ACC112 (cell line): ENCODE measurements around the gene MGRN1.

ENCODE experiments used
- H2AFZ ChIP-seq: fragments of 200-600 bp; sonication (generic); one replicate; pipeline ENCODE4 v1.6.0; 2017; ENCODE audit warnings: antibody characterized with exemption, low read length; ENCODE audit not compliant: unreplicated experiment
- H3K27ac ChIP-seq: fragments of 200-600 bp; sonication (generic); 2 replicates; pipeline ENCODE4 v1.5.1; 2014; ENCODE audit warnings: low read depth, mild to moderate bottlenecking, antibody characterized with exemption, low read length, moderate library complexity
- H3K27me3 ChIP-seq: fragments of 200-600 bp; sonication (generic); 2 replicates; pipeline ENCODE4 v1.6.1; 2014; ENCODE audit warnings: mild to moderate bottlenecking, antibody characterized with exemption, low read length, moderate library complexity, mixed read lengths; ENCODE audit not compliant: insufficient read depth
- H3K36me3 ChIP-seq: fragments of 200-600 bp; sonication (generic); 2 replicates; pipeline ENCODE4 v1.6.1; 2016; ENCODE audit warnings: mild to moderate bottlenecking, antibody characterized with exemption, low read length, moderate library complexity, mixed read lengths; ENCODE audit not compliant: insufficient read depth
- H3K4me1 ChIP-seq: fragments of 200-600 bp; sonication (generic); one replicate; pipeline ENCODE4 v1.6.1; 2016; ENCODE audit warnings: low read length, mixed read lengths; ENCODE audit not compliant: insufficient read depth, unreplicated experiment, control insufficient read depth
- H3K4me3 ChIP-seq: fragments of 200-600 bp; sonication (generic); 2 replicates; pipeline ENCODE4 v1.5.1; 2014; ENCODE audit warnings: mild to moderate bottlenecking, low read depth, low read length
- H3K79me2 ChIP-seq: fragments of 200-600 bp; sonication (generic); one replicate; pipeline ENCODE4 v1.6.0; 2016; ENCODE audit warnings: low read length; ENCODE audit not compliant: control insufficient read depth, unreplicated experiment, insufficient read depth

The MGRN1 gene

DNA sequence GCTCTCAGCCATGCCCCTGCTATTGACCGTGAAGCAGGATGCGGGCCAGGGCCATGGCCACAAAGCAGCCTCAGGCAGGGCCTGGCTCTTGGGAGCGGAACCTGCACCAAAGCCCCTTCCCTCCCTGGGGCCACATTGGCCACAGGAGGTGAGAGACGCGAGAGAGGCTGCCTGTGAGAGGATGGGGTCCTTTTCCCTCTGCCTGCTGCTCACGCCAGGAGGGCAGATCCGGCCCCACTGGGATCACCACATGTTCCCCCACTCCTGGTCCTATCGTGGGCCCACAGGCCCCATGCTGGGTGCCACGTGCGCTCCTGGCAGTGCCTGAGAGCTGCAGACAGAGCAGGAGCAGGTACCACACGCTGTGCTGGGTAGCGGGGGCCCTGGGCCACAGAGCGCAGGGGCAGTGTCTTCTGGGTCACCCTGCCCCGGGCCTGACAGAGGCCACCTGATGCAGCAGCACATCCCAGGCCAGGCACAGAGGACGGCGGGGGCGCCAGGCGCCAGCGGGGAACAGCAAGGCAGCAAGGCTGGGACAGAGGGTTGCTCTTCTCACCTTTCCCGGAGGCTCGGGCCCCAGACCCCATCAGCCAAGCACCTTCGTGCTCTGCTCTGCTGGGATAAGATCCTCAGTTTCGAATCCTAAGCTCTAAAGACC is 59.6 kb downstream of the MGRN1 start:
- no peak overlapping the region for H3K27ac ChIP-seq
- no peaks in the 10 kb centered on the region for H3K79me2 ChIP-seq
- peaks cover 7% of the 10 kb centered on the region; the same call in 1 of the 2 replicates for H3K36me3 ChIP-seq
- H2AFZ ChIP-seq: no peak overlapping the region
- H3K4me3 ChIP-seq: no peak overlapping the region
- H3K27me3 ChIP-seq: no peaks in the 10 kb centered on the region
- H3K4me1 ChIP-seq: no peaks in the 10 kb centered on the region

DNA sequence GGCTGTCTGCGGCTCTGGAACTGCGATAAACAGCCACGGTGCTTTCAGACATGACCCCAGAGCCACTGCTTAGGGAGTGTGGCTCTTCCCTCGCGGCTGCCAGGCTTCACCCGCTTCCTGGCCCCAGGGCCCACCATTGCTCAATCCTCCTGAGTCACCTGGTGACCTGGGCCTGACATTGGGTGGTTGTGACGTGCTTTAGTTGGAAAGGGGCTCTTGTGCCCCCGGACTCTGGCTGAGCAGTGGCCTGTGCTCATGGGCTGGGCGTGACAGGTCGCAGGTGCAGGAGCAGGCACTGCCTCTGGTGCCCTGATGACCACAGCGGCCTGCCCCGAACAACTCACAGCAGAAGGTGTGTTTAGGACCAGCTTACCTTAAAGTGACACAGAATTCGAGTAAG is 60.1 kb downstream of the MGRN1 start:
- Histone ChIP-seq H3K36me3 (peaks cover 7% of the 10 kb centered on the region; the same call in 1 of the 2 replicates), H3K4me3 (no peak overlapping the region), H3K4me1 (no peaks in the 10 kb centered on the region), H3K27me3 (no peaks in the 10 kb centered on the region), H3K79me2 (no peaks in the 10 kb centered on the region), H2AFZ (no peak overlapping the region), H3K27ac (no peak overlapping the region)

DNA sequence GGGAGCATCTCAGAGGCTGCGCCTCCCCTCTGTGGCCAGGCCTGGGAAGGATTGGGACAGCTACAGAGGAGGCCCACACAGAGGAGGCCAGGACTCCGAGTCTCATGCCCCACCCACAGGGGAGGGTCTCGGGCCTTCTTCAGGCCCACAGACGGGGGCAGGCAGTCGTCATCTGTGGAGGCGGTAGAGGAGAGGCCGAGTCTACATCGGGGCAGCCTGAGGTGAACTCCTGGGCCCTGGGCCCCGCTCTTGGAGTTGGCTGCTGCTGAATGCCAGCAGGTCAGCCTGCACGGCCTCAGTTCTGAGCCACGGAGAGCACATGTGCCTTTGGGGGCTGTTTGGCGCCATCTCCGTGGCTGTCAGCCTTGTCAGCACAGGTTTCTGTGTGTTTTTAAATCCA is 60.7 kb downstream of the MGRN1 start:
- H3K36me3 ChIP-seq: peaks cover 7% of the 10 kb centered on the region; the same call in 1 of the 2 replicates

DNA sequence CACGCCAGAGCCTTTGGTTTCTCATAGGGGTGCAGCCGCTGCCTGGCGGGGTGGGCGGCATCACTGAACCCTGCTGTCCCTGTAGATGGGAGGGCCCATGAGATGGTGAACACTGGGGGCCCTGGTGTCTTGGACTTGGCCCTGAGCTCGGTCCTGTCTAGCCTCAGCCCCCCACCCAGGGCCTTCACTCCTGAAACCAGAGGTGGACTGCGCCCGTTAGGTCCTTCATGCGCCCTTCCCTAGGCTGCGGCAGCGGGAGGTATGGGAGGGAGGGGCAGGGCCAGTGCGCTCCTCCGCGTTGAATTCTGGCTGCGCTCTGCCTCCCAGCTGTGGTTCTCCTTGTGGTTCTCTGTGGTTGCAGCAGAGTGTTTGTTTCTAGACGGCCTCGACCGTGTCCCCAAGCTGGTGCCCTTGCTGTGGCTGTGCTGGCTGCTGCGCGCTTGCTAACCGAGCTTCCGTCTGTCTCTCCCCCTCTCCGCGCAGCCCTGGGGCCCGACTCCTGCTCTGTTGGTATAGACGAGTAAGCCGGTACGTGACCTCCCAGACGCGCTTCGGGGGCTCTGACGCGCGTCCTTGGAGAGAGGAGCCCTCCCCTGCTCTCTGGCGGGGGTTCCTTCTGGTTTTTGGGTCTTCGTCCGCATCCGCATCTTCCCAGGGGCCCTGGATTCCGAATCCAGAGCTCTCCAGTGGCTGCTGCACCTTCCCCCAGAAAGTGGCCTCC is 61.3 kb downstream of the MGRN1 start:
- H3K36me3 ChIP-seq: peaks cover 7% of the 10 kb centered on the region; the same call in 1 of the 2 replicates
- no peaks in the 10 kb centered on the region for H3K27me3 ChIP-seq
- no peaks in the 10 kb centered on the region for H3K4me1 ChIP-seq
- no peak overlapping the region for H3K27ac ChIP-seq
- no peak overlapping the region for H2AFZ ChIP-seq
- no peak overlapping the region for H3K4me3 ChIP-seq
- H3K79me2 ChIP-seq: no peaks in the 10 kb centered on the region

More for the DNA sequence above, 60.7 kb downstream of the MGRN1 start:
- no peak overlapping the region for H3K27ac ChIP-seq
- no peaks in the 10 kb centered on the region for H3K4me1 ChIP-seq
- no peaks in the 10 kb centered on the region for H3K79me2 ChIP-seq
- H3K4me3 ChIP-seq: no peak overlapping the region
- no peaks in the 10 kb centered on the region for H3K27me3 ChIP-seq
- no peak overlapping the region for H2AFZ ChIP-seq

DNA sequence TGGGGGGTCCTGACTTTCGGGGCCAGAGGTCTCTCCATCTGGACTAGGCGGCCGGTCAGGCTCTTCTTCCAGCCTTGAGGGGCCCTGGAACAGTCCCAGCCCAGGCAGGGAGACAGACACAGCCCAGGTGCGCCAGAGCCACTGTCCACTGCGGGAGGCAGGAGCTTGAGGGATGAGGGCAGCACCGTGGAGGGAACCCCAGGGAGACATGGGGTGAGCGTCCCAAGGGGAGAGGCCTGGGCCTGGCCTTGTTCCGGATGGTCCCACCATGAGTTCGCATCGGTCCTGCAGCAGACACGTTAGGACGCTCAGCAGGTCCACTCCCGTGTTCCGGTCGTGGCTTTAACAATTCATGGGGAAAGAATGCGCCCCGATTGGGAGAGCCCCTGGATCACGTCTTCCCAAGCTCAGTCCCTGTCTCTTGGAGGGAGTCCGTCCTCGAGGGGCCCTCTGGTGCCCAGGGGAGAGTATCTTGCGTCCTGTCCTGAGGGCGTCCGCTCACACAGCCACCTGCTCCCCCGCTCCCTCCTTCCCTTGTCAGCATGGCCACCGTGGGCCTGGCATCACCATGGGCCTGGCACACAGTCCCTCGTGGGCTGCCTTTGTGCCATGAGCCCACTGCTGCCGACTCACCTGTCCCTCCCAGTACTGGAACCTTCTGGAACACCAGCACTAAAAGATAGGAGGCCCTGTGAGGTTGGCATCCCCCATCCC is 62.0 kb downstream of the MGRN1 start:
- H2AFZ ChIP-seq: no peak overlapping the region
- H3K4me3 ChIP-seq: no peak overlapping the region
- no peak overlapping the region for H3K27ac ChIP-seq
- H3K27me3 ChIP-seq: no peaks in the 10 kb centered on the region
- no peaks in the 10 kb centered on the region for H3K4me1 ChIP-seq
- H3K36me3 ChIP-seq: peaks cover 7% of the 10 kb centered on the region; the same call in 1 of the 2 replicates
- no peaks in the 10 kb centered on the region for H3K79me2 ChIP-seq

DNA sequence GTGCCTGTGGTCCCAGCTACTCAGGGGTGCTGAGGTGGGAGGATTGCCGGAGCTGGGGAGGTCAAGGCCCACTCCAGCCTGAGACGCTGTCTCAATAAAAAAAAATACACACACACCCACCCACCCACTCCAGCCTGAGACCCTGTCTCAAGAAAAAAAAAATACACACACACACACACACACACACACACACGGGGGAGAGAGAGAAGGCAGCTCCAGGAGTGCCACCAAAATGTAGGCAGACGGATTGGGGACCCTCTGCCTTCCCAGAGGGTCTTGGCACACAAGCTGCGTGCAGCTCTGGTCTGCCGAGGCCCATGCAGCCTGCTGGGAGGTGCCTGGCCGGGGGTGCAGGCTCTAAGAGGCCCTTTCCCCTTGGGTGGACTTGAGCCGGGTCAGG is 62.8 kb downstream of the MGRN1 start:
- no peaks in the 10 kb centered on the region for H3K27me3 ChIP-seq
- no peaks in the 10 kb centered on the region for H3K79me2 ChIP-seq
- no peak overlapping the region for H2AFZ ChIP-seq
- no peak overlapping the region for H3K4me3 ChIP-seq
- H3K27ac ChIP-seq: no peak overlapping the region
- H3K36me3 ChIP-seq: peaks cover 7% of the 10 kb centered on the region; the same call in 1 of the 2 replicates
- no peaks in the 10 kb centered on the region for H3K4me1 ChIP-seq

DNA sequence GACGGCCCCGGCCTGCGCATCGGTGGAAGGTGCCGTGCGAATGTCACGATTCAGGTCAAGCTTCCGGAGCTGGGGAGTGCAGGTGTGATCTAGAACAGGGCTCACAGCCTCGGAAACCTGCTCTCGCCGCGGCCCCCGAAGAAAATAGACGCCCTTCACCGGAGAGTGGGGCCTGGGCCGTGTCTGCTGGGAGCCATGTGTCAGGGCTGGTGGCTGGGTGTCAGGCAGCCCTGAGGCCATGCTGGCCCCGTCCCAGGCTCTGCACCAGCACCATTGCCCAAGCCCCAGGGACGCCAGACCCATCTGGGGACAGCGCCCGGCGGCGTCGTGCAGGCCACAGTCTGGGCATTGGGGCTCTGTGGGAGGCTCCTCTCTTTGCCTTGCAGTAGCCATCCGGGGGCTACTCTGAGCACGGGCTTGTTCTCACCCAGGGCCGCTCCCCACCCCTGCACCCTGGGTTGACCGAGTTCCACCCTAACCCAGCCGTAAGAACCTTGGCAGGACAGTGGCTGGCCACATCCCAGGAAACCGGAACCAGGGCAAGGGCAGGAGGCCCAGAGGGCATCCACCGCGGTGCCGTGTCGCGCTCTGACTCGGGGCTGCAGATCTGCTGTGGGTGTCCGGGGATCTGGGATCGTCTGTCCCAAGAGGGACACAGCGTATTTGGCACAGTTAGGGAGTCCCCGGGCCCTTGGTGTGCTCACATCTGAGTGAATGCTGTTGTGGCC is 63.5 kb downstream of the MGRN1 start:
- no peaks in the 10 kb centered on the region for H3K79me2 ChIP-seq
- no peak overlapping the region for H3K27ac ChIP-seq
- no peaks in the 10 kb centered on the region for H3K27me3 ChIP-seq
- no peak overlapping the region for H2AFZ ChIP-seq
- H3K4me3 ChIP-seq: no peak overlapping the region
- H3K36me3 ChIP-seq: peaks cover 7% of the 10 kb centered on the region; the same call in 1 of the 2 replicates
- peaks cover 3% of the 10 kb centered on the region for H3K4me1 ChIP-seq

DNA sequence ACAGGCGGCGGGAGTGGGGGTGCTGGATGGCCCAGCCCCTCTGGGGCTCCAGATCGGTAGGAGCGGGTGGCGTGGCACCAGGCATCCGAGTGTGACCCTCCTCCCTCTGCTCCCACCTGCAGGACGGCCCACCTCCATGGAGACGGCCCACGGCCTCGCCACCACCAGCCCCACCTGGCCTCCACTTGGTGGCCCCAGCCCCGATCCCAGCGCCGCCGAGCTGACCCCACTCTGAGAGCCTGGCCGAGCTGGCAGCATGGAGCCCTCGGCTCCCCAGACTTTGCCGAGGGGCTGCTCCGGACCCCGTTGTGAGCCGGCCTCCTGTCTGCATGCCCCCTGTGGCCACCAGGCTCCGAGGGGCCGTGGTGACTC is 64.0 kb downstream of the MGRN1 start:
- H3K4me1 ChIP-seq: peaks cover 3% of the 10 kb centered on the region
- H2AFZ ChIP-seq: no peak overlapping the region
- no peaks in the 10 kb centered on the region for H3K27me3 ChIP-seq
- no peak overlapping the region for H3K27ac ChIP-seq
- no peak overlapping the region for H3K4me3 ChIP-seq
- no peaks in the 10 kb centered on the region for H3K79me2 ChIP-seq
- peaks cover 7% of the 10 kb centered on the region; the same call in 1 of the 2 replicates for H3K36me3 ChIP-seq

DNA sequence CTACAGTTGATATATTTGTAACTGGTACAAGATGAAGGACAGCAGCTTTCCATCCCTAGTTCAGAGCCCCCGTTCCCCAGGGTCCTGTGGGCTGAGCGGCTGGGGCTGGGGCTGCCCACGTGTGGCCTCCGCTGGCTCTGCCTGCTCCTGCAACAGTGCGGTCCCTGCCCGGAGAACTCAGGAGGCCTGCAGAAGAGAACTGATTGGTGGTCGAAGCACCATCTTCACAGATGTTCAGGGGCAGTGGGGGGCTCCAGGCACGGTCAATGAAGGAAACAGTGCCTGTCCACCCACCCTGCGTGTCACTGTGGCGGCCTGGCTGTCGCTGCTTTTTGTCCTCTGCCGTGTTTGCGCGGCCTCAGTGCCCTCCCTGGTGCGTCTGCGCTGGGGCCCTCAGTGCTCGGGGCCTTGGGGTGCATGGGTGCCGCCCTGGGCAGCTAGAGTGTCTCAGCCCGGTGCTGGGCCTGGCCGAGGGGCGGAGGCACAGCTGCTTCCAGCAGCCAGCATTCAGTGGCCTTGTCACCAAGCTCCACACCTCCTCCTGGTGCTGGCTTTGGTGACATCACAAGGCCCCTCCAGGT is 64.6 kb downstream of the MGRN1 start:
- no peak overlapping the region for H3K27ac ChIP-seq
- no peaks in the 10 kb centered on the region for H3K79me2 ChIP-seq
- no peak overlapping the region for H3K4me3 ChIP-seq
- no peaks in the 10 kb centered on the region for H3K27me3 ChIP-seq
- H3K36me3 ChIP-seq: peaks cover 7% of the 10 kb centered on the region; the same call in 1 of the 2 replicates
- no peak overlapping the region for H2AFZ ChIP-seq
- peaks cover 3% of the 10 kb centered on the region for H3K4me1 ChIP-seq
